Suprapubic skin (tissue), 4 donors: Measurements from ENCODE around the gene SEC22A.

ENCODE experiments used
- CTCF ChIP-seq, 2 donors: fragments of 200-600 bp in 1 of 2; fragments of 450-650 bp in 1 of 2; sonication (generic) in 1 of 2; IDR thresholded peaks; one replicate each; pipeline ENCODE4 v1.5.1; 2016 to 2019; ENCODE audit warnings: antibody characterized with exemption in 2 of 2, mild to moderate bottlenecking in 1 of 2, moderate library complexity in 1 of 2
- EP300 ChIP-seq: sonication (generic); formaldehyde crosslinking; IDR thresholded peaks from one replicate; pipeline ENCODE4 v1.6.1; 2017; ENCODE audit warnings: antibody characterized with exemption
- POLR2A ChIP-seq, 2 donors: fragments of 450-650 bp; IDR thresholded peaks; one replicate each; pipeline ENCODE4 v1.6.1; 2017; ENCODE audit warnings: antibody characterized with exemption in 2 of 2, mild to moderate bottlenecking in 2 of 2, moderate library complexity in 2 of 2
- POLR2AphosphoS5 ChIP-seq, 3 donors: sonication (generic); formaldehyde crosslinking; IDR thresholded peaks; one replicate each; pipeline ENCODE4 v1.6.1; 2017; ENCODE audit warnings: antibody characterized with exemption in 3 of 3

GRCh38 chr3:123276346-123277006, 74.7 kb downstream of the SEC22A start:
- TF ChIP-seq EP300, result no peak
- TF ChIP-seq CTCF (IDR thresholded peaks at IDR 0.05), result no peak
- TF ChIP-seq POLR2A (IDR thresholded peaks at IDR 0.05), result no peak
- TF ChIP-seq POLR2AphosphoS5 (IDR thresholded peaks at IDR 0.05), result no peak
